Ishikawa (cell line): ENCODE data around the gene SPDL1.

Experiments used
- CREB1 ChIP-seq: IDR thresholded peaks from 2 replicates; pipeline ENCODE4 v1.6.1; 2012; ENCODE audit warnings: low read depth
- FOXM1 ChIP-seq: IDR thresholded peaks from 2 replicates; pipeline ENCODE4 v1.6.1; 2012; ENCODE audit warnings: low read depth, borderline replicate concordance
- TCF12 ChIP-seq: IDR thresholded peaks from 2 replicates; pipeline ENCODE4 v1.6.1; 2012; ENCODE audit warnings: low read depth
- TEAD4 ChIP-seq: IDR thresholded peaks from 2 replicates; pipeline ENCODE4 v1.6.1; 2012

GRCh38 chr5:169632946-169633345, 49.4 kb downstream of the SPDL1 start:
- no peak for TF ChIP-seq FOXM1
- no peak for TF ChIP-seq TEAD4
- TF ChIP-seq CREB1 = no peak
- TF ChIP-seq TCF12 = no peak
